Keratinocyte (primary cell): ENCODE data around the gene HSPG2. TPM values are rescaled to one million over a fixed set of nuclear protein-coding genes. Genes with fewer than 3 reads are reported as not detected.

Experiments used
- DNase-seq: peaks from one replicate; pipeline ENCODE4 v3.0.0-alpha.2; 2011; ENCODE audit warnings: low read depth, missing footprints, low spot score
- FAIRE-seq: peaks from 2 replicates; lab custom pipeline; 2011; peaks lifted over from hg19 to GRCh38; lab: Jason Lieb, UNC
- H2AFZ ChIP-seq: 2 replicates; pipeline ENCODE4 v1.6.0; 2012; ENCODE audit warnings: low read length, control low read depth, inconsistent platforms; ENCODE audit not compliant: control insufficient read depth
- H3K27ac ChIP-seq: 2 replicates; pipeline ENCODE4 v1.5.1; 2011; ENCODE audit warnings: low read length; ENCODE audit not compliant: control insufficient read depth, insufficient read depth
- H3K27me3 ChIP-seq: 3 replicates; pipeline ENCODE4 v1.6.0; 2011; ENCODE audit warnings: low read length; ENCODE audit not compliant: control insufficient read depth, insufficient read depth; ENCODE audit errors: extremely low read depth
- H3K36me3 ChIP-seq, 2 experiments: 2 replicates in 1 of 2; 3 replicates in 1 of 2; pipeline ENCODE4 v1.5.1; 2011; ENCODE audit warnings: low read length in 2 of 2, mild to moderate bottlenecking in 1 of 2; ENCODE audit not compliant: control insufficient read depth in 2 of 2, insufficient read depth in 2 of 2; ENCODE audit errors: extremely low read depth in 1 of 2
- H3K4me1 ChIP-seq: 3 replicates; pipeline ENCODE4 v1.5.1; 2011; ENCODE audit warnings: low read length; ENCODE audit not compliant: control insufficient read depth, insufficient read depth; ENCODE audit errors: extremely low read depth
- H3K4me2 ChIP-seq: 3 replicates; pipeline ENCODE4 v1.6.0; 2011; ENCODE audit warnings: low read depth, low read length; ENCODE audit not compliant: control insufficient read depth, insufficient read depth; ENCODE audit errors: extremely low read depth
- H3K4me3 ChIP-seq, 3 experiments: fragments of 200-600 bp in 1 of 3; sonication (generic) in 1 of 3; 2 replicates in 2 of 3; 3 replicates in 1 of 3; pipeline ENCODE4 v1.5.1; 2011 to 2016; ENCODE audit warnings: low read length in 3 of 3, mild to moderate bottlenecking in 3 of 3, control low read depth in 2 of 3, inconsistent platforms in 1 of 3, low read depth in 1 of 3, mixed read lengths in 1 of 3, mixed run types in 1 of 3, moderate library complexity in 1 of 3; ENCODE audit not compliant: control insufficient read depth in 2 of 3, insufficient read depth in 2 of 3; ENCODE audit errors: extremely low read depth in 1 of 3
- H3K79me2 ChIP-seq: 2 replicates; pipeline ENCODE4 v1.6.0; 2012; ENCODE audit warnings: low read length; ENCODE audit not compliant: control insufficient read depth, insufficient read depth
- H3K9ac ChIP-seq: 3 replicates; pipeline ENCODE4 v1.6.0; 2011; ENCODE audit warnings: low read length; ENCODE audit not compliant: control insufficient read depth, insufficient read depth; ENCODE audit errors: extremely low read depth
- H3K9me1 ChIP-seq: 3 replicates; pipeline ENCODE4 v1.6.0; 2011; ENCODE audit warnings: low read length; ENCODE audit not compliant: control insufficient read depth, insufficient read depth; ENCODE audit errors: extremely low read depth
- H3K9me3 ChIP-seq: 2 replicates; pipeline ENCODE4 v1.5.1; 2012; ENCODE audit warnings: low read depth, low read length; ENCODE audit not compliant: control insufficient read depth
- H4K20me1 ChIP-seq: 3 replicates; pipeline ENCODE4 v1.6.0; 2011; ENCODE audit warnings: low read length; ENCODE audit not compliant: control insufficient read depth, insufficient read depth; ENCODE audit errors: extremely low read depth
- EZH2 ChIP-seq: IDR thresholded peaks from one replicate; pipeline ENCODE4 v1.6.1; 2012; ENCODE audit warnings: inconsistent platforms, mild to moderate bottlenecking, low read length, moderate library complexity
- dilution Hi-C: fragments of 300-500 bp; cut with MboI; formaldehyde crosslinking; loops from one replicate; pipeline ENCODE4 v1.7.0; 2020; ENCODE audit warnings: low sequenced_read_pairs; ENCODE audit not compliant: extremely low pct_ligation_motif_present
- polyA plus RNA-seq, 5 experiments: library from polyadenylated mRNA; depleted of rRNA in 3 of 5; stranded (reverse) in 3 of 5; stranded (forward) in 1 of 5; unstranded in 1 of 5; fragments of >200 nt; gene quantifications; 1 replicate in 1 of 5; 2 replicates in 3 of 5; 3 replicates in 1 of 5; pipeline versions ENCODE4 v1.2.1 to v1.2.3, GENCODE V29; 2011 to 2012; ENCODE audit warnings: missing spikeins in 2 of 5, low read depth in 1 of 5, low replicate concordance in 1 of 5
- TF ChIP-seq, protein P1 (sequence below), 3 experiments: IDR thresholded peaks in 1 of 3; conservative IDR thresholded peaks in 1 of 3; optimal IDR thresholded peaks in 1 of 3; 2 replicates in 2 of 3; 3 replicates in 1 of 3; pipeline versions ENCODE3 to v1.5.1; 2011; ENCODE audit warnings: low read length in 3 of 3, mild to moderate bottlenecking in 3 of 3, moderate library complexity in 2 of 3, control low read depth in 1 of 3, inconsistent platforms in 1 of 3; ENCODE audit not compliant: insufficient read depth in 2 of 3; ENCODE audit errors: extremely low read depth in 1 of 3

HSPG2 gene
- polyA plus RNA-seq, 1 donor (not counting 4 experiments of a cell fraction or from before 2014, with no cell fraction given): 9.0 TPM

DNA sequence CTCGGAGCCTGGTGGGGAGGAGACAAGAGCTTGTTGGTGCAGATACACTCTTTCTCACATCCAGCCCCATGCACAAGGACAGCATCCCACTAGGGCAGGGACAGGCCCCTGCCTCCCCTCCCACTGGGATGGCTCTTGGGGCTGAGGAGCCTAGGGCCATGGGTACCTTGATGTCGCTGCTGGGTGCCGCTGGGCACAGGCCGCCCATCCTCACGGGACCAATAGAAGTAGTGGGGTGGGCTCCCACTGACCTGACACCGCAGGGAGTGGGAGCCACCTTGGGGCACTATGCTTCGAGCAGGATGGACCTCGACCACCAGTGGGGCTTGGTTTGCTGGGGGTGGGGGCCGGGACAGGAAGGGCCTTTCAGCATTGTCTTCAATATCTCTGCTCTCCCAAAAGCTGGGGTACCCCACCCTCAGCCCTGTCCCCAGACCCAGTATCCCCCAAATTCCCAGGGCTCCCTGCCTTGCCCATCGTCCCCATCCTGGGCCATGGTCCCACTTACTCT, 77.4 kb downstream of the HSPG2 start:
- Histone ChIP-seq H3K36me3 (peaks cover 37 to 61% of the 10 kb centered on the region in 2 experiments), H3K27ac (no peak overlapping the region), H3K9me1 (no peaks in the 10 kb centered on the region), H3K4me1 (peaks cover 8% of the 10 kb centered on the region), H3K4me2 (no peak overlapping the region), H2AFZ (no peak overlapping the region), H4K20me1 (peaks cover 3% of the 10 kb centered on the region), H3K4me3 (no peak overlapping the region), H3K79me2 (no peaks in the 10 kb centered on the region), H3K9me3 (no peaks in the 10 kb centered on the region), H3K27me3 (no peaks in the 10 kb centered on the region), H3K9ac (no peak overlapping the region)
- FAIRE-seq (no peak), DNase-seq (no peak)
- dilution Hi-C loops: no loop called here
- TF ChIP-seq, protein P1, sequence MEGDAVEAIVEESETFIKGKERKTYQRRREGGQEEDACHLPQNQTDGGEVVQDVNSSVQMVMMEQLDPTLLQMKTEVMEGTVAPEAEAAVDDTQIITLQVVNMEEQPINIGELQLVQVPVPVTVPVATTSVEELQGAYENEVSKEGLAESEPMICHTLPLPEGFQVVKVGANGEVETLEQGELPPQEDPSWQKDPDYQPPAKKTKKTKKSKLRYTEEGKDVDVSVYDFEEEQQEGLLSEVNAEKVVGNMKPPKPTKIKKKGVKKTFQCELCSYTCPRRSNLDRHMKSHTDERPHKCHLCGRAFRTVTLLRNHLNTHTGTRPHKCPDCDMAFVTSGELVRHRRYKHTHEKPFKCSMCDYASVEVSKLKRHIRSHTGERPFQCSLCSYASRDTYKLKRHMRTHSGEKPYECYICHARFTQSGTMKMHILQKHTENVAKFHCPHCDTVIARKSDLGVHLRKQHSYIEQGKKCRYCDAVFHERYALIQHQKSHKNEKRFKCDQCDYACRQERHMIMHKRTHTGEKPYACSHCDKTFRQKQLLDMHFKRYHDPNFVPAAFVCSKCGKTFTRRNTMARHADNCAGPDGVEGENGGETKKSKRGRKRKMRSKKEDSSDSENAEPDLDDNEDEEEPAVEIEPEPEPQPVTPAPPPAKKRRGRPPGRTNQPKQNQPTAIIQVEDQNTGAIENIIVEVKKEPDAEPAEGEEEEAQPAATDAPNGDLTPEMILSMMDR (optimal IDR thresholded peaks at IDR 0.05 in 1 of 3, IDR thresholded peaks at IDR 0.05 in 1 of 3, conservative IDR thresholded peaks at IDR 0.05 in 1 of 3; ENCODE audit: extremely low read depth in 1 of 3, insufficient read depth in 2 of 3, low read length in 3 of 3): no peak
- TF ChIP-seq EZH2: no peak

DNA sequence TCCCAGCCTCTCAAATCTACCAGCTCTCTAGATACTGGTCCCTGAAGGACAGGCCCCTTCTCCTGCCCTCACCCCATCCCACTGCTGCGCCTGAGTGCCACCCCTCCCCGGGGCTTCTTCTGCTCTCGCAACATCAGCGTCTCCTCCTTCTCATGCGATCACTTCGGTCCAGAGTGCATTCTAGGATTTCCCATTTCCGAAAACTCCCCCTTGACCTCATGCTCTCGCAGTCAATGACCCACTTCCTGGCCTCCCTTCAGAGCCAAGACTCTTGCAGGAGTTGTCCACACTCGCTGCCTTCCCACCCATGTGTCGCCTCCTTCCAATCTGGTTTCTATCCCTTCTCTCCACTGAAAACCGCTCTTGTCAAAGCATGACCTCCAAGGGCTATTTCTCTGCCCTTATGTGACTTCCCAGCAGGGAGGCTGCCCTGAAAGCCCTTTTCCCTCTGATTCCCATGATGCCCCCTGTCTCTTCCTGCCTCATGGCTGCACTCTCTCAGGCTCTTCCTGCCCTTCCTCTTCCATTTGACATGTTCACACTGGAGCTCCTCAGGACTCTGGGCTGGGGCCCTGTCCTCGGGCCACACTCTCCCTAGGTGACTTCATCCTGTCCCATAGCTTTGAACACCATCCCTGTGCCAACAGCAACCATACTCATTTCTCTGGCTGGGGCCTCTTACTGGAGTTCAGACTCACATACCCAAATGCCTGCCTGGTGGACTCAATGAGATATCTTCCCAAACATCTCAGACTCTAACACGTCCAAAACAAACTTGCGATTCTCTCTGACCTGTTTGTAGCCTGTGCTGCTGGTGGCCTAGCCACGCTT, 79.1 kb downstream of the HSPG2 start:
- Histone ChIP-seq H3K27ac (no peak overlapping the region), H3K4me1 (peaks cover 8% of the 10 kb centered on the region), H3K9me3 (no peaks in the 10 kb centered on the region), H3K36me3 (peaks cover 43 to 62% of the 10 kb centered on the region in 2 experiments), H3K79me2 (no peaks in the 10 kb centered on the region), H3K4me3 (no peak overlapping the region), H2AFZ (no peak overlapping the region), H3K9ac (no peak overlapping the region), H3K4me2 (no peak overlapping the region), H3K9me1 (no peaks in the 10 kb centered on the region), H3K27me3 (no peaks in the 10 kb centered on the region), H4K20me1 (peaks cover 3% of the 10 kb centered on the region)
- DNase-seq (no peak), FAIRE-seq (no peak)
- TF ChIP-seq, protein P1 (optimal IDR thresholded peaks at IDR 0.05 in 1 of 3, IDR thresholded peaks at IDR 0.05 in 1 of 3, conservative IDR thresholded peaks at IDR 0.05 in 1 of 3; ENCODE audit: extremely low read depth in 1 of 3, insufficient read depth in 2 of 3, low read length in 3 of 3): no peak
- no peak for TF ChIP-seq EZH2
- dilution Hi-C loops: no loop called here
